NB4 (cell line): ENCODE results near the gene RPS10.

Experiments used
- DNase-seq: peaks from one replicate; pipeline ENCODE4 v3.0.0; 2010; ENCODE audit warnings: low read depth
- H3K4me3 ChIP-seq: one replicate; pipeline ENCODE4 v1.5.1; 2011; ENCODE audit warnings: mild to moderate bottlenecking, low read depth, low read length, moderate library complexity
- CTCF ChIP-seq: IDR thresholded peaks from one replicate; pipeline ENCODE4 v1.5.1; 2012; ENCODE audit warnings: low read depth, low read length
- MYC ChIP-seq: IDR thresholded peaks from 2 replicates; pipeline ENCODE4 v1.6.1; 2011; ENCODE audit warnings: low read depth, low read length
- POLR2A ChIP-seq: IDR thresholded peaks from 2 replicates; pipeline ENCODE4 v1.6.1; 2011; ENCODE audit warnings: mild to moderate bottlenecking; ENCODE audit not compliant: insufficient read length; ENCODE audit errors: extremely low read depth
- TF ChIP-seq, protein P1 (sequence below): IDR thresholded peaks from 2 replicates; pipeline ENCODE4 v1.6.1; 2011; ENCODE audit warnings: low read depth, low read length

The RPS10 gene

DNA sequence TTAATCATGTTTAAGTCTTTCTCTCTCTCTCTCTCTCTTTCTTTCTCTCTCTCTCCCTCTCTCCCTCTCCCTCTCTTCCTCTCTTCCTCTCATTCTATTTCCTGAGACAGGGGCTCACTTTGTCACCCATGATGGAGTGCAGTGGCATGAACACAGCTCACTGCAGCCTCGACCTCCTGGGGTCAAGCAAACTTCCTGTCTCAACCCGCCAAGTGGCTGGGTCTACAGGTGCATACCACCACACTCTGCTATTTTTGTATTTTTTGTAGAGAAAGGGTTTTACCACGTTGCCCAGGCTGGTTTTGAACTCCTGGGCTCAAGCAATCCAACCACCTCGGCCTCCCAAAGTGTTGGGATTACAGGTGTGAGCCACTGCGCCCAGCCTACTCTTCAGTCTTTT is 15.7 kb upstream of the RPS10 start:
- no peak for DNase-seq
- TF ChIP-seq POLR2A, result no peak
- TF ChIP-seq, protein P1, sequence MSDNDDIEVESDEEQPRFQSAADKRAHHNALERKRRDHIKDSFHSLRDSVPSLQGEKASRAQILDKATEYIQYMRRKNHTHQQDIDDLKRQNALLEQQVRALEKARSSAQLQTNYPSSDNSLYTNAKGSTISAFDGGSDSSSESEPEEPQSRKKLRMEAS, result no peak
- no peak for TF ChIP-seq MYC
- no peak for TF ChIP-seq CTCF
- H3K4me3 ChIP-seq, result no peak overlapping the region

DNA sequence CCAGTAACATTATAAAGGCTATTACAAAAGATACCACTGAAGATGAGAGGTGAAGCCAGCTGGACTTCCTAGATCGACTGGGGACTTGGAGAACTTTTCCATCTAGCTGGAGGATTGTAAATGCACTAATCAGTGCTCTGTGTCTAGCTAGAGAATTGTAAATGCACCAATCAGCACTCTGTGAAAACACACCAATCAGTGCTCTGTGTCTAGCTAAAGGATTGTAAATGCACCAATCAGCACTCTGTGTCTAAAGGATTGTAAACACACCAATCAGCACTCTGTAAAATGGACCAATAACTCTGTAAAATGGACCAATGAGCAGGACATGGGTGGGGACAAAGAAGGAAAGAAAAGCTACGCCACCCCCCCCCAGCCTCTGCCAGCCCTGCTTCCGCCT is 13.6 kb upstream of the RPS10 start:
- no peak for DNase-seq
- H3K4me3 ChIP-seq, result no peak overlapping the region
- TF ChIP-seq CTCF, result no peak
- TF ChIP-seq, protein P1, result no peak
- no peak for TF ChIP-seq POLR2A
- TF ChIP-seq MYC, result no peak

GRCh38 chr6:34438705-34439104 is 12.8 kb upstream of the RPS10 start:
- no peak overlapping the region for H3K4me3 ChIP-seq
- DNase-seq, result no peak
- TF ChIP-seq CTCF (no peak), MYC (no peak), POLR2A (no peak)
- TF ChIP-seq, protein P1, result no peak

GRCh38 chr6:34437644-34437970 is 11.7 kb upstream of the RPS10 start:
- H3K4me3 ChIP-seq, result no peak overlapping the region
- no peak for TF ChIP-seq MYC
- no peak for TF ChIP-seq CTCF
- TF ChIP-seq, protein P1, result no peak
- no peak for TF ChIP-seq POLR2A
- no peak for DNase-seq

DNA sequence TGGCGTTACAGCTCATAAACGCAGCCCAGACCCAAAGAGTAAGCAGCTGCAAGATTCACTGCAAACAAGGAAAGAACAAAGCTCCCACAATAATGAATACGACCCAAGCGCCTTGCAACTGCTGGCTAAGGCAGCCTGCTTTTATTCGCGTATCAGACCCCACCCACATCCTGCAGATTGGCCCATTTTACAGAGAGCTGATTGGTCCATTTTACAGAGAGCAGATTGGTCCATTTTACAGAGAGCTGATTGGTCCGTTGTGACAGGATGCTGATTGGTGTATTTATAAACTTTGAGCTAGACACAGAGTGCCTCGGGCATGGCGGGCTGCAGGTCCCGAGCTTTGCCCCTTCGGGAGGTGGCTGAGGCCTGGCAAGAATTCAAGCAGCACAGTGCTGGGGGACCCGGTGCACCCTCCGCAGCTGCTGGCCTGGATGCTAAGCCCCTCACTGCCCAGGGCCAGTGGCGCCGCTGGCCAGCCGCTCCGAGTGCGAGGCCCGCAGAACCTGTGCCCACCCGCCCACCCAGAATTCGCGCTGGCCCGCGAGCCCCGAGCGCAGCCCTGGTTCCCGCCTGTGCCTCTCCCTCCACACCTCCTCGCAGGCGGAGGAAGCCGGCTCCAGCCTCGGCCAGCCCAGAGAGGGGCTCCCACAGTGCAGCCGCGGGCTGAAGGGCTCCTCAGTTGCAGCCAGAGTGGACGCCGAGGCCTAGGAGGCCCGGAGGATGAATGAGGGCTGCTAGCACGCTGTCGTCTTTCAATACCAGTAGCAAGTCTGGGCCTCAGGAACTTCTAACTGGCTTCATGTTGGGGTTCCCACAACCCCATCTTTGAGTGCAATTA is 11.2 kb upstream of the RPS10 start:
- no peak overlapping the region for H3K4me3 ChIP-seq
- DNase-seq, result no peak
- no peak for TF ChIP-seq MYC
- no peak for TF ChIP-seq CTCF

GRCh38 chr6:34435916-34436315 is 10.0 kb upstream of the RPS10 start:
- TF ChIP-seq, protein P1, result no peak
- TF ChIP-seq POLR2A (no peak), CTCF (no peak), MYC (no peak)
- DNase-seq, result no peak
- H3K4me3 ChIP-seq, result no peak overlapping the region
